NCI-H2196 (cell line): ENCODE data around the gene SLC38A4.
"Not testable (repeated sequence)": the region's sequence is repeated elsewhere in the genome, so short reads cannot be mapped to it uniquely, and the experiment has no call there.

Experiments used
- DNase-seq: peaks from one replicate; lab custom pipeline; 2025; ENCODE audit not compliant: unreplicated experiment; lab: John Stamatoyannopoulos, UW

The SLC38A4 gene

DNA sequence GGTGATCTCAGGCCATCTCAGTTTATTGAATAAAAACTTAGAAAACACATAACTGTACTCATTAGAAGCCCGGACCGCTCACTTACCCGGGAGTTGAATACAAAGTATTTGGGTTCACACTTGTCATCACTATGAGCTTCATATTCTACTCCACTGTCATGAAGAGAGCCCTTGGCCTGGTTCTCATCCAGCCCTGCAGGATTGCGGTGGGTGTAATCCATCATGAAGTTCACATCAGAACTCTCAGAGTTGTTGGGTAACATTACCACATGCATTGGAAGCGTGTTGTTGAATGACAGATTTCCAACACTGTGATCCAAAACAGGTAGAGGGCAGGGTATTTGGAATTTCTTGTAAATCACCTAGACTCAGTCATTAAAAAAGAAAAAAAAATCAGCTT is 47.4 kb downstream of the SLC38A4 start:
- DNase-seq: no peak

DNA sequence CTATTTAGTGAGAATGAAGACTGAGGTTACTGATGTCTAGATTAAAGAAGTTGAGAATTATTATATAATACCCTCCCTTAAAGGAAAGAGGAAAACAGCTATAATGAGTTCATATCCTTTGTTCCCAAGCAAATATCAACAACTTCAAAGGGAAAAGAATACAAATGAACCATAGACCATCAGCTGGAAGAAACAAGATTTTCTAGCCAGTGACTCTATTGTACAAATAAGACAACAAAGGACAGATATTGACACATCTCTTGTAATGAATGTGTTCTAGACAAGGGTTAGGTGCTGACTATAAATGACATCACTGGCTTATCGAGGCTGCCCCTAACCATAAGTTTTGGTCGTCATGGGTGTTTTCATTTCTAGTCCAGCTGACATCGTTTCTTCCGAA is 48.2 kb downstream of the SLC38A4 start:
- no peak for DNase-seq

DNA sequence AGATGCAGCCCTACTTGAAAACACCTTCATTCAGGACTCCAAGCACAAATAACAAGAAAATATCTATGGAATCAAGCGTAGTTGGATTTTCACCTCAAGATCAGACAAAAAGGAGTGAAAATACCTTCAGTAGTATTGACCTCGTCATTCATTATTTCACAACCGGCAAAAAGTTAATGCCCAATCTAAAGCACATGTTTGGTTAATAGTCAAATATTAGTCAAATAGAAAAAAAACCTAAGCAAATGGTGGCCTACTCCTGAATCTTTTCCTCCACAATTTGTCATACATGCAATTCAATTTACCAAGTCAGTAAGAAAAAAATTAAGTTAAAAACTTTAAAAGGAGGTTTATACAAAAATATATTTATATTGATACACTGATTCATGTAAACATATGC is 50.0 kb downstream of the SLC38A4 start:
- no peak for DNase-seq

DNA sequence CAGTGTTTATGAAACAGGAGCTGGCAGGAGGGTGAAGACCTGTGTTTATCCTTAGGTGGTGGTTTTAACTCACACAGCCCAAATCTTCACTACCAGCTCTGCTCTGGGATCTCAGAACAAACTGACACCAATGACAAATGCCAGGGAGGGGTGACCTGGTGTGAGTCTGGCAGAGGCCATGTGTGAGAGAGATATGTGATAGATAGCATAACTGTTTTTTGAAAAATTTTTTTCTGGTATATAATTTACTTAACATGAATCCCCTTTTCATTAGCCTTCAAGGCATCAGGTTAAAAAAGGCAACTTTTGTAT is 51.5 kb downstream of the SLC38A4 start:
- no peak for DNase-seq

DNA sequence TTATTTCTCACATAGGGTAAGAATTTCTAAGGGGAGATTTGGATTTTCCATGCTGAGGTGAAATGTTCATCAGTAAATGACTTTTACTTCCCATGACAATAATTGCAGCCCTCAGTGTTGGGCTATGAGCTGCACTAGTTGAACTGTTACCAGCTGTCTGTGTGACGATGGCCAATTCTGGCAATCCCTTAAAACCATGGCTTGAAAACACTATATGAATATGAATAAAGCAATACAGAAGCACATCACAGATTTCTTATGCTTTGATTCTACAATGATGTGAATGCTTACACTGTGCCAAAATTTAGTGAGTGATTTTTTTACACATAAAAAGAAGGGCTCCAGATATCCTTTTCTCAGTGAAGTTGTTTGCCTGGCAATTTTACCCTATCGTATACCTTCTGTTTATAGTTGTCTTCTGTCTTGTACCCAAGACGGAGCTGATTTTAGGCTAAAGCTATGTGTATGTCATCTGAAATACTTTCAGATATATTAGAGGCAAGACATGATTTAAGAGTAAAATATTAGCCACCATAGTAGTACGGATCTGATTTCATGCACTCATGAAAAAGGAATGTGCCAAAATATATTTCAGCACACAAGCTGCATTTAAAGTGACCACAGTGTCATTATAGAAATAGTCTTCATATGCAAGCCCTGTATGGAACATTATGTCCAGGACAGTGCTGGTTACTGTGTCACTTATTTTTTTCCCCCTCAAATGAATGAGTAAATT is 52.0 kb downstream of the SLC38A4 start:
- DNase-seq: no peak

DNA sequence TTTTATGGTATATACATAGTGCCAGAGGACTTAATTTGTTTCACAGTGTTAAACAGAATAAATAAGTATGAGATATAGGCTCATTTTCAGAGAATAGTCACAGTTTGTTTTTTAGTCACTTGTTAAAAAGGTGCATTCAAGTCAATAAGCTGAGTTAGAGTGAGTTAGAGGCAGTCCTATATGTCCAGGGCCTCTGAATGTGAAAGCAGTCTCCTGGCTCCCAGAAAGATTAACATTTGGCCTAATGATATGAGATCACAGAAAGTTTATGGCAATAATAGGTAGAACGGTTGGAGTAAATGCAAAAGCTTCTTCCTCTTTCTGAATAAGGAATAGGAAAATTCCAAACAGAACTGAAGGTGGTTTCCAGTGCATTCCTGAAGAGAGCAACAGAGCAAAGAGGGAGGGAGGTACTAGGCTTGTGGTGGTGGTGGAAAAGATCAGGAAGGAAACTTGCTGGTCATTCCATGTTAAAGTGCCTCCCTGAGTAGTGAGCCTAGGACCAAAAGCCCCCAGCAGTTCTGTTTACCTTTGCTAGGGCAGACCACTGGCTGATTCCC is 54.4 kb downstream of the SLC38A4 start:
- DNase-seq: no peak

DNA sequence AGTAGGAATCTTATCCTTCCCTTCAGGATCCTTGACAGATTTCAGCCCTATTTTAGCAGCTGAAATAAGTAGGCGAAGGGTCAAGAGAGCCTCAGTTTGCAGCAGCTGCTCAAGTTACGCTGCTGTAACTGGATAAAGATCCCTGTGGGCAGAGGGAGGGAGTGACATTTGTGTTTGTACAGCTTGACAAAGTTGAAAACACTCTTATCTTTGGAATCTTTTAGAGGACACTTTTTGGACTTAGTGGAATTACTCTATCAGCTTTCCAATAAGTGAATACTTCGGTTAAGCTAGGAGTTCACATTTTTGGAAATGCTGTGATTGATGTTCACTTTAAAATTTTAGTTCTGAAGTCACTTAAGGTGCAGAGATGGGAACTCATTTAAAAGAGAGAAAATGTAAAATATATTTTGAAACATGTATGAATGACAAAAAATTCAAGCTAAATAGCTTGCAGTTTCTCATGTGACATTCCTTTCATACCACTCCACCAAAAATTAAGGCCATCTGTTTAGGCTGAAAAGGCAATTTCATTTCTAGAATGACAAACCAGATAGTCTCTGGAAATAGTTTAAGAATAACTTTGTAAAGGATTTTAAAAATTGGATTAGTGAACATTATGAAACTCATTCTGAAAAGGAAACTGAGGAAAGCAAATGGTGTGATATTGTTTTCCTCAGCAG is 55.2 kb downstream of the SLC38A4 start:
- DNase-seq: no peak

DNA sequence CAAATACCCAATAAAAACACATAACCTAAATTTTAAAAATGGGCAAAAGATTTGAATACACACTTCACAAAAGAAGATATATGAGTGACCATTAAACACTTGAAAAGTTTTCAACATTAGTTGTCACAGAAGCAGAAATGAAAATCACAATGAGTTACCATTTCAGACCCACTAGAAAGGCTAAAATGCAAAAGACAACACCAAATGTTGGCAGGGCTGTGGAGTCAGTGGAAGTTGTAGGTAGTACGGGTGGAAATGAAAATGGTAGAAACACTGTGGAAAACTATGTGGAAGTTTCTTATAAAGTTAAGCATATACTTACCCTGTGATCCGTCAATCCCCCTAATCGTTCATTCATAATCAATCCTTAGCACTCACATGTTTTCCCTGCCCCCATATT is 61.8 kb downstream of the SLC38A4 start:
- DNase-seq: no peak

DNA sequence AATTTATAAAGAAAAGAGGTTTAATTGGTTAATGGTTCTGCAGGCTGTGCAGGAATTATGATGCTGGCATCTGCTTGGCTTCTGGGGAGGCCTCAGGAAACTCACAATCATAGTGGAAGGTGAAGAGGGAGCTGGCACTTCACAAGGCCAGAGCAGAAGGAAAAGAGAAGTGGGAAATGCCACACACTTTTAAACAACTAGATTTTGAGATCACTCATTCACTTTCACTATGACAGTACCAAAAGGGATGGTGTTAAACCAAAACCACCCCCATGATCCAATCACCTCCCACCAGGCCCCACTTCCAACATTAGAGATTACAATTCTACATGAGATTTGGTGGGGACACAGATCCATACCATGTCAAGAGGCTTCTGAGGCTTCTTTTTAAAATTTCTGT is 62.6 kb downstream of the SLC38A4 start:
- DNase-seq: no peak

DNA sequence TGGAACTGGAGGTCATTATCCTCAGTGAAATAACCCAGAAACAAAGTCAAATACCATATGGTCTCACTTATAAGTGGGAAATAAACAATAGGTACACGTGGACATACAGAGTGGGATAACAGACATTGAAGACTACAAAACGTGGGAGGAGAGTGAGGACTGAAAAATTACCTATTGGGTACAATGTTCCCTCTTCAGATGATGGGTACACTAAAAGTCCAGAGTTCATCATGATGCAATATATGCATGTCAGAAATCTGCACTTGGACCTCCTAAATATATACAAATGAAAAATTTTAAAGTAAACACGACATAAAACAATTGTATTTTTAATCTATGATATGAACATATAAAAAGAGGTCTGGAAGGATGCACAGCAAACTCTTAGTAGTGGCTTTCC is 71.2 kb downstream of the SLC38A4 start:
- no peak for DNase-seq

DNA sequence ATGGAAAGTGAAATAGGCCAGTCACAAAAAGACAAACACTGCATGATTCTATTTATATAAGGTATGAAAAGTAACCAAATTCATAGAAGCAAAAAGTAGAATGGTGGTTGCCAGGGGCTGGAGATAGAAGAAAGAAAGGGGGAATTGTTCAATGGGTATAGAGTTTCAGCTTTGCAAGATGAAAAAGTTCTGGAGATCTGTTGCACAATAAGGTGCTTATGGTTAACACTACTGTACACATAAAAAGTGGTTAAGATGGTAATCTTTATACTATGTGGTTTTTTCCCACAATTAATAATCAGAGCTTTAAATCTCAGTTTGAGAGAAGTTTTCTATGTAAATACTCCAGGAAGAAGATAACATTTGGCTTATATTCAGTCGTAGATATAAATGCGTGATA is 73.4 kb downstream of the SLC38A4 start:
- no peak for DNase-seq

DNA sequence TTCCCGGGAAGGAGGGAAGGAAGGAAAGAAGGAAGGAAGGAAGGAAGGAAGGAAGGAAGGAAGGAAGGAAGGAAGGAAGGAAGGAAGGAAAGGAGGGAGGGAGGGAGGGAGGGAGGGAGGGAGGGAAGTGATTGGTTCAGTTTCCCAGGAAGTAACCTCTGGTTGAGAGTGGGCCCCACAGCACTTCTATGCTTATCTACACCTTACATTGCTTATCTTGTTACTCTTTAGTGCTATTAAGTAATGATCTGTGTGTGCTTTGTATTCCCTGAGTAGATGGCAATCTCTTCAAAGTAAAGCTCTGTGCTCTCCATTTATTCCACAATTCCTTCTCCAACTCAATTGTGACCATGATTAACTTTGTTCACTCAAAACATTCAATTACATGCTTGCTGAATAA is 74.6 kb downstream of the SLC38A4 start:
- no peak for DNase-seq

DNA sequence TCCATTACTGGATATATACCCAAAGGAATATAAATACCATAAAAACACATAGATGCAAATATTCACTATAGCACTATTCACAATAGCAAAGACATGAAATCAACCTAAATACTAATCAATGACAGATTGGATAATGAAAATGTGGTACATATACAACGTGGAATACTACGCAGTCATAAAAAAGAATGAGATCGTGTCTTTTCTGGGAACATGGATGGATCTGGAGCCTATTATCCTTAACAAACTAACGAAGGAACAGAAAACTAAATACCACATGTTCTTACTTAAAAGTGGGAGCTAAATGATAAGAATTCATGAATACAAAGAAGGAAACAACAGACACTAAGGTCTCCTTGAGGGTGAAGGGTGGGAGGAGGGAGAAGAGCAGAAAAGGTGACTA is 76.5 kb downstream of the SLC38A4 start:
- no peak for DNase-seq

DNA sequence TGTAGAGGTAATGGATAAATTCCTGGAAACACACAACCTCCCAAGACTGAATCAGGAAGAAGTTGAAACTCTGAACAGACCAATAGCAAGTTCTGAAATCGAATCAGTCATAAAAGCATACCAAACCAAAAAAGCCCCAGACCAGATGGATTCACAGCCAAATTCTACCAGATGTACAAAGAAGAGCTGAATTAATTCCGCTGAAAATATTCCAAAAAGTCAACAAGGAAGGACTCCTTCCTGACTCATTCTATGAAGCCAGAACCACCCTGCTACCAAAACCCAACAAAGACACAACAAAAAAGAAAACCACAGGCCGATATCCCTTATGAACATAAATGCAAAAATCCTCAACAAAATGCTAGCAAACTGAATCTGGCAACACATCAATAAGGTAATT is 81.5 kb downstream of the SLC38A4 start:
- no peak for DNase-seq

DNA sequence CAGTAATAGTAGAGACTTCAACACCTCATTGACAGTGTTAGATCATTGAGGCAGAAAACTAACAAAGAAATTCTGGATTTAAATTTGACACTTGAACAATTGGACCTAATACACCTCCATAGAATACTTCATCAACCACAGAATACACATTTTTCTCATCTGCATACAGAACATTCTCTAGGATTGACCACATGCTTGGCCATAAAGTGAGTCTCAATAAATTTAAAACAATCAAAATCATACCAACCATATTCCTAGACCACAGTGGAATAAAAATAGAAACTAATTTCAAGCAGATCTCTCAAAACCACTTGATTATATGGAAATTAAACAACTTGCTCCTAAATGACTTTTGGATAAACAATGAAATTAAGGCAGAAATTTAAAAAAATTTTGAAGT is 82.3 kb downstream of the SLC38A4 start:
- no peak for DNase-seq

DNA sequence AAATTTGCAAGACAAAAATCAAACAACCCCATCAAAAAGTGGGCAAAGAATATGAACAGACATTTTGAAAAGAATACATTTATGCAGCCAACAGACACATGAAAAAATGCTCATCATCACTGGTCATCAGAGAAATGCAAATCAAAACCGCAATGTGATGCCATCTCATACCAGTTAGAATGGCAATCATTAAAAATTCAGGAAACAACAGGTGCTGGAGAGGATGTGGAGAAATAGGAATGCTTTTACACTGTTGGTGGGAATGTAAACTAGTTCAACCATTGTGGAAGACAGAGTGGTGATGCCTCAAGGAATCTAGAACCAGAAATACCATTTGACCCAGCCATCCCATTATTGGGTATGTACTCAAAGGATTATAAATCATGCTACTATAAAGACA is 83.5 kb downstream of the SLC38A4 start:
- DNase-seq: not testable (repeated sequence)

DNA sequence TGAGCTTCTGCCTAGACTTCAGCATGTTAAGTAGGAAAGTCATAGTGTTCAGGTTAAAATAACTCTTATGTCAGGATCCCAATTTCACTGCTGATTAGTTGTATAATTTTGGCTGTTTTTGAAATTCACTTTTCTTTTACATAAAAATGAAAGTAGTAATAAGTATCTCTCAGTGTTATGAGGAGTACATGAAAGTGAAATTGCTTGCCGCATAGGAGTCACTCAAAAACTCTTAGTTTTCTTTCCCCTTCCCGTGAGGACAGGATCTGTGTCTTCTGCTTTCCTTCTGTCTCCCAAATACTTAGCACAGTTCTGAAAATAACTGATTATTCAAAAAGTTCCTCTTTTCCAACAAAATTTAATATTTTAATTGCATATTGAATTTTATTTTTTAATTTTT is 100.5 kb downstream of the SLC38A4 start:
- no peak for DNase-seq

DNA sequence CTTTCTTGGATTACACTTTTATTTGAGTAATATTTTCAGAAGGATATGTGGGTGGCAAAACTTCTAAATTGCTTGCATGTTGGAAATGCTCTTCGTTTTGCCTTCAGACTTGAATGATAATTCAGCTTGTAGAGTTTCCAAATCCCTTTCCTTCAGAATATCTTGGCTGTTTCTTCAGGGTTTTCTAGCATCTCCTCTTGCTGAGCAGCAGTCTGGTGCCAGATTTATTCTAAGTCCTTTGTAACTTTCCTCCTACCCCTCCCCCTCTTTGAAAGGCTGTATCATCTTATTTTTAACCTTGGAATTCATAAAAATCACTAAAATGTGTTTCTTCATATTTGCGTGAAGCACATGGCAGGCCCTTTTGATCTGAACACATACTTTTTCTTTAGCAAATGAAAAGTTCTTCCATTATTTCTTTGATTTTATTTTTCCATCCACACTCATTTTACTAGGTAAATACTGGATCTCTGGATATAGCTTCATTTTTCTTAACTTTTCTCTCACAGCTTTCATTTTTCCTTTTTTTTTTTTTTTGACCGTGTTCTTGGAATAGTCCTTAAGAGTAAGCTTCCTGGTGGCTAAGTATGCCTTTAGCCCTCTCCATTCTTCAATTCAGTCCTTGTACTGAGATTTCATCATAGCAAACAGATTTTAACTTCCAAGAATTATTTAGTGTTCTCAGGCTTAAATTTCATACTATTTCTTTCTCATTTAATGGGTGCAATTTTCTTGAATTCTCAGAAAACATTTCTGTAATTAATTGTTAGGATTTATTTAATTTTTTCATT is 102.0 kb downstream of the SLC38A4 start:
- no peak for DNase-seq

DNA sequence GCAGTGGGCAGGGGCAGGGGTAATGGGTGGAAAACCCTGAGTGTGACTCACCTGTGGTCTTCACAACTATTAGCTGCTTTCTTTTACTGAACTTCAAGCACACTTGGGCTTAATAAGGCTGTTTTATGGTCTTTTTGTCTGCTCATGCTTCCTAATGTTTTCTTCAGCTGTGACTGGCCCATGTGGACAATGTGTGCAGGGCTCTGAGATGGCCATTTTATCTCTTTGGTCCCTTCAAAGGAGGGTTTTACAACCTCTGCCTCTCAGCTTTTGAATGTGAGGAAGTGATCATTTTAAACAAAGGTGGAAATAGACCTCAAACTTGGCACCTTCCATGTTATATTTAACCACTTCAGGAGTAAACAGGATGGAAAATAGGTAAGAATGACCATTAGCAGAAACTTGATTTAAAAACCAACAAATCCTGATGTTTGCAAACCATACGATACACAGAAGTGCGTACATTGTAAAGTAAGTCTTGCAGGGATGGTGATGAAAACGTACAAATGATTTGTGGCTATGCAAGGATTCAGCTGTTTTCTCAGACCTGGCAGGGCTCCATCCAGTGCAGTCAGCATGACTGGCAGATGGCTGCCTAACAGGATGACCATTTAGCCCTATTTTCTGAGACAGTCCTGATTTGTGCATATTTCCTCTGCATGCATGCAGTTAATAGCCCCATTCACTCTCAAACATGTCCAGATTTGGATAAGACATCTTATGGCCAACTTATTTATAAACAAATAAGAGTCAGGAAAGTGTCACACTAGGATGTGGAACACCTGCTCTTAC is 103.2 kb downstream of the SLC38A4 start:
- DNase-seq: peak; percentile 18

DNA sequence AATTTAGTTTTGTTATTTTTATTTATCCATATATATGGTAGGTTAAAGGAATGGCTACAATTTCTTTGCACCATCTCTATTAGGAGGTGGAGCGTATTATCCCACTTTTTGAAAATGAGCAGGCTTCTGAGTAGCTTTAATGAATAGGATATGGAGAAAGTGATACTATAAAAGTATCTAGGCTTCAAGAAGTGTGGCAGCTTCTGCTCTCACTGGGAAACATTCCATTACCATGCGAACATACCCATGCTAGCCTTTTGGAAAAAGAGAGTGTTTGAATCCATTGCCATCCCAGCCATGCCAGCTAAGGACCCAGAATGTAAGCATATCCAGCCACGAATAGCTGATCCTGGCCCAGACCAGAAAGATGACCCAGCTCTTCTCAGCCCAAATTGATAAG is 107.3 kb downstream of the SLC38A4 start:
- no peak for DNase-seq

DNA sequence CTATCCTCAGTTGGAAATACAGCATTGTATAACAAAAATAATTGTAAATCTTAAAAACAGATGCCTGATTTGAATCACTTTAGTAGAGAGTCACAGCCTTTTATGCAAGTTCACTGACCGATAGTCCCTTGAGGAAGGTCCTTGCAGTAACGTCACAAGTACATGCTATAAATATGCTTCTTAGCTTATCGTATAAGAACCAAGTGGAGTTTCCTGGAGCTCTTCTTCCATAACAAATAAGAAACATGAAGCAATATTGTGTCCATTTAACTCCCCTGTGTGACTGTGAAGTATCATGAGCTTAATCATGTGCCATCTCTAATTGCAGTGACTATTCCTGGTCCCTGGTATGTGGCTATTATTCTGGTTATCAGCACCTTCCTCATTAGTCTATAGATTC is 107.9 kb downstream of the SLC38A4 start:
- DNase-seq: no peak
